ENCODE results near the gene PICK1.
"Not testable (repeated sequence)": the region's sequence is repeated elsewhere in the genome, so short reads cannot be mapped to it uniquely, and the experiment has no call there.

Gene PICK1

DNA sequence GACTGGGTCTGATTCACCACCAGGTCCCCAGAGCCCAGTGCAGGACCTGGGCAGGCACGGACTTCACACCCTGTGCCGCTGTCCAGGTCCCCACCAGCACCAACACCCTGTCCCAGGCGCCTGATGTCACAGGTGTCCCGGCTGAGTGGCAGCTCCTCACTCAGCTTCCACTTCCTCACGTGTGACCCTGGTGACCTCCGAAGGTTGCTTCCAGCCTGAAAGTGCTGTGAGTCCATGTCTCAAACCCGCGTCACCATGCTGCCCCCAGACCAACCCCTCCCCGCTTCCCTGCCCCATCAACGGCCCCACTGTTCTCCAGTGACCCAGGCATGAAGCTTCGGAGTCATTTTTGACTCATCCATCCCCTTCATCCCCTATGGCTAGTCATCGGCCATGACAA lies 25.7 kb upstream of the PICK1 start:
- DNase-seq, result no peak

- no peak for DNase-seq
These were observed 24.3 kb upstream of the PICK1 start for GRCh38 chr22:38032681-38033521.

- DNase-seq, result no peak
These were observed 23.5 kb upstream of the PICK1 start for GRCh38 chr22:38033522-38034277.

DNA sequence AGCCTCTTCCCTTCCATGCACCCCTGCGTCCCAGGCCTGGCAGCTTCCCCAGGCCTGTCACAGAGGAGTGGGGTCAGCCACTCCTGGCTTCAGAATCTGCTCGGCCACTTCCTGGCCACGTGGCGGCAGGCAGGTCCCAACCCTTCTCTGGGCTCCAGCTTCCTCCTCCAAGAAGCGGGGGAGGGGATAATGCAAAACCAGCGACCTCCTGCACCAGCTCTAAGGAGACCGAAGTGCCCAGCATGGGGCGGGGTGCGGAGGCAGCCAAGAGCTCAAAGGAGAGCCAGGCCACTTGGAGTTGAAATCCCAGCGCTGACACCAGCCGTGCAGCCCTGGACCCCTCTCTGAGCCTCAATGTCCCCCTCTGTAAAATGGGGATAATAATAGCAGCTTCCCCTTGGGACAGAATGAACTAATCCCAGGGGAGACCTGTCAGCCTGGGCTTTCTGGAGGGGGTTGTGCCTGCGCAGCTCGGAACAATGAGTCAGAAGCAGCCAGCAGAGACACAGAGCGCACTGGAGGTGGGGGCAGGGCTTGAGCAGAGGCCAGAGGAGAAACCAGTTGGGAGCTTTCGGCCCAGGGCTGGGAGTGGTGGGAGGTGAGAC lies 22.8 kb upstream of the PICK1 start:
- DNase-seq, result no peak

GRCh38 chr22:38034884-38035529 lies 22.2 kb upstream of the PICK1 start:
- DNase-seq, result no peak

DNA sequence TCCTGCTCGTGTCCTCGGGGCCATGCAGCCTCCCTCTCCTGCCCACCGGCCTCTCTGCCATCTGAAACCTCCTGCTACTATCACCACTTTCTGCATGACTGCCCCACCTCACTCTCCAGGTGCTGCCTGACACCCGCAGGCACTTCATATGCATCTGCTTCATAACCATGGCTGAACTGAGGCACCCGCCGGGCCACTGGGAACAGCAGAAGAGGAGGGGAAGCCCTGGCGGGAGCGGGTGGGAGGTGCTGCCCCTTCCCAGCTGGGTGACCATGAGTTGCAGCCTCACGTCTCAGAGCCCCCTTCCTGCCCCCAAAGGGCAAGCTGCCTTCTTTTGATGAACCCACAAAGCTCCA lies 21.7 kb upstream of the PICK1 start:
- no peak for DNase-seq

DNA sequence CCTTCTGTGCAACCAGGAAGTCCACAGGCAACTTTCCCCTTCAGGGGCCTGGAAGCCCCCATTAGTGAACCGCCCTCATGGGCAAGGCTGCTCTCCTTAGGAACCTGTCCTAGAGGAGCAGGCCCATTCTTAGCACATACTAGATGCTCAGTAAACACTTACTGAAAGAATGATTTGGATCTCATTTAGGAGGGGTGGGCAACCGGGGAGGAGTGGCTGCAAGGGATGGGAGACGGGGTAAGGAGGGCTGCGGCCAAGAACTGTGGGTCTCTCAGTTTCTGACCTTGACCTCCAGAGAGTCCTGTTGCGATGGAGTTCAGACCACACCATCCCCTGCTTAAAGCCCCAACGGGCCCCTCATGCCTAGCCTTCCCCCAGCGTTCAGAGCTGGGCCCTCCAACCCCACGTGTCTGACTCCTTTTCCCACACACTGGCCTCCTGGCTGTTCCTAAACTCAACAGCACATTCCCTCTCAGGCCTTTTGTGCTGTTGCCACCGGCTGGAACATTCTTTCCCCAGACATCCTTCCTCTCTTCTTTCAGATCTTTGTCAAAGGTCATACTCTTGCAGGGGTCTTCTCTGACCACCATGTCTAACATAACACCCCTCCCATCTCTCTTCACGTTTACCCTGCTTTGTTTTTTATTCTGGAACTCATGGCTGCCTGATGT lies 20.7 kb upstream of the PICK1 start:
- no peak for DNase-seq

- DNase-seq, result not testable (repeated sequence)
These were observed 19.6 kb upstream of the PICK1 start for GRCh38 chr22:38037367-38038150.

- no peak for DNase-seq
These were observed 18.8 kb upstream of the PICK1 start for GRCh38 chr22:38038426-38038825.

- DNase-seq, result no peak
These were observed 18.1 kb upstream of the PICK1 start for GRCh38 chr22:38038890-38039812.

GRCh38 chr22:38040953-38041759 lies 16.0 kb upstream of the PICK1 start:
- no peak for DNase-seq

DNA sequence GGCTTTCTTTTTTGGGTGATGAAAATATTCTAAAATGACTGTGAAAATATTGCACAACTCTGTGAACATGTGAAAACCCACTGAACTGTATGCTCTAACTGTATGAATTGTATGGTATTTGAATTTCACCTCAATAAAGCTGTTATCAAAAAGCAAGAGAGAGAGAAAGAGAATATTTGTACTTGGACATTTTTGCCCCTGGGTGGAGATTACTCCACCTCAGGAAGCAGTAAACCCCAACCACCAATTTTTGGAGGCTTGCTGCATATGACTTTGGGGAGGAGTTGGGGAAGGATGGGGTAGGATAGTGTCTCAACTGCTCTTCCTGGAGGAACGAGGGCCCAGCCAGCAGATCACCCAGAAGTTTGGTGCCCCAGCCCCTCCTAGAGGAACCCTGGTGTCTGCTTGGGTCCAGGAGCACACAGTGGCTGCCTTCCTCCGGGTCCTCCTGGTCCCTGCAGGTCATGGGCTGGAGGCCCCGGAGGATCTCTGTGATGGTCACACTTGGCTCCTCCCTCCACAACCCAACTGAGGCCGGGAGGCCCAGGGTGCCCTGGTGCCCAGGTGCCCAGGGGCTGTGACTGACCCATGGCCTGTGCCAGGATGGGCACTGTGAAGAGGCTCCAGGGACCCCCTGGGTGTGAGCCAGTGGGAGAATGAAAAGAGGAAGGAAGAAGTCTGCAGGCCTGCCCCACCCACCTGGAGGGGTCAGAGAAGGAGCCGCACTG lies 15.3 kb upstream of the PICK1 start:
- no peak for DNase-seq

- no peak for DNase-seq
These were observed 14.8 kb upstream of the PICK1 start for GRCh38 chr22:38042488-38042790.

DNA sequence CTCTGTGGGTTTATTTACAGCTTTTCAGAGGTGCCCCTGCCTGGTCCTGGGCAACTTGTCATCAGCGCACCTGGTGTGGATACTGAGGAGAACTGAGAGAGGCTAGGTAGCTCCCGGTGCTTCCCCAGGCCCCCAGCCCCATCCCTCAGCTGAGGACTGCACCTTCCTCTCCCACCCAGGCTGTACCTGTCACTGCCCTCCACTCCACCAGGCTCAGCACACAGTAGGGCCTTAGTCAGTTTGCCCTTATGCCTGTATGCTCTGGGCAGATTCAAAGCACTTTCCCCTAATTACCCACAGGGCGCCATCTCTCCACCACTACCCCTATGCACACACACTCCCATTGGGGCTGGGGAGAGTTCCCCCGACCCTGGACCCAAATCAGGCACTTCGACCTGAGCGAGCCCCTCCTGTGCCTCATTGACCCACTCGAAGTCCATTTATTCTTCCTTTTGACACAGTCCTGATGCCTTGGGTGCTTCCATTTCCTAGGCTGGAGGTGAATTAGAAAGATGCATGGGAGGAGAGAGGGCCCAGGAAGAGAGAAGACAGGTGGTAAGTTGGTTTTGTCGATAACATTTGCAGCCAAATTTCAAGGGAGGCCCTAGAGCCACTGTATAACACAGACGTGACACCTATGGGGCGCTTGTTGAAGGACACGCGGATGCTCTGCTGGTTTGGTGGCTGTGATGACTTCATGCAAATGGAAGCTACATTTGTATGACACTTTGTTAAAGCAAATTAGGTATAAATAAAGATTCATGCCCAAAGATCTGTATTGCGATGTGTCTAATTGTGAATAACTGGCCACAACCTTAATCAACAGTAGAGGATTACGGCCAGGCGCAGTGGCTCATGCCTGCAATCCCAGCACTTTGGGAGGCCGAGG lies 13.8 kb upstream of the PICK1 start:
- DNase-seq, result no peak

DNA sequence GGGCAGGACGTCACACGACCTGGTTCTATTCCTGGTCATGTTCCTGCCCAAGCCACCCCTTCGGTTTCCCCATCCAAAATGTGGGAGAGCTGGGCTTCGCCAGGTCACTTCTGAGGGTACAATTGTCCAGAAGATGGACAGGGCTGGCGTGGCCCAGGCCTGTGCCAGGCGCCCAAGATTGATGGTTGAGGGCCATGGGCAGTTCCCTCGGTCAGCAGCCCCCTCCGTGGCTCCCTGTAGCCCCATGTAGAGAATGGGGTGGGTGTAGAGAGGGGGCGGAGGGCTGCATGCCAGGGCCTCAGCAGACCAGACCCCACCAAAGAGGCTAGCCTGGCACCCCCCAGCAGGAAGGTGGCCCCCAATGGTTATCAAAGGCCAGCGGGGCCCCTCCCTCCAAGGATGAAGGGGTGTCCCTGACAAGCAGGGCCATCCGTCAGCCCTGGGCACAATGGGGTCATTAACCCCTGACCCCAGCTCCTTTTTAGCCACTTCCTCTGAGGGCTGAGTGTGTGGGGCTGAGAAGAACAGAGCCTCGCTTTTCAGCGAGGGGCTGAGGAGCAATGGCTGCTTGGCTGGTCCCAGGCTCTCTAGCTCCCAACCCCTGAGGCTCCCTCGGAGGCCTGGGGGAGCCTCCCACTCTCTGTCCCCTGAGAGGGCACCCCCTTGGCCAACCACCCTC lies 11.0 kb upstream of the PICK1 start:
- no peak for DNase-seq

- DNase-seq, result no peak
These were observed 7.2 kb upstream of the PICK1 start for GRCh38 chr22:38049812-38050619.

DNA sequence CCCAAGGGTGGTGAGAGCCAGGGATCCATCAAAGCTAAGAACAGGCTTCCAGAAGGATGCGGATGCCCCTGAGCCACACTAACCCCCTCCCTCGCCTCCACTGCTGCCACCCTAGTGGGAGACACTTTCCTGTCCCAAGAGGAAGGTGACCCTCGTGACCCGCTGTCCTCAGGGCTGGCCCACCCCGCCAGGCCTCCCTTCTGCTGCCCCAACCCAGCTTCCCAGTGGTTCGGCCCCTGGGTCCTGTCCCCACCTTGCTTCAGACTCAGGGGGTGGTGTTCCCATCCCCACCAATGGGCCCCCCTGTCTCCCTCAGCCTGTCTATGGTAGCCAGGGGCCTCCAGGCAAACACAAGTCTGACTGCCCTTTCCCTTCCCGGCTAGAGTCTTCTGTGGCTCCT lies 6.5 kb upstream of the PICK1 start:
- no peak for DNase-seq

Measured in NCI-H1417 treated with DMSO at 0.1 percent for 48 hours (cell line).